ENCODE data around the gene FOXRED1.
"Not testable (repeated sequence)": the region's sequence is repeated elsewhere in the genome, so short reads cannot be mapped to it uniquely, and the experiment has no call there.

The FOXRED1 gene

GRCh38 chr11:126268708-126269579 is at the start of gene FOXRED1, which contains the start of gene SRPRA:
Gene FOXRED1, plus strand, starts transcription at chr11:126269154. Its CDS starts 53 bp downstream, at chr11:126269207.
Gene SRPRA, minus strand, starts transcription at chr11:126268895. Its CDS starts 91 bp downstream, at chr11:126268804.
- peak; percentile 100 for DNase-seq

GRCh38 chr11:126219547-126219946 is 49.4 kb upstream of the FOXRED1 start:
- DNase-seq = no peak

DNA sequence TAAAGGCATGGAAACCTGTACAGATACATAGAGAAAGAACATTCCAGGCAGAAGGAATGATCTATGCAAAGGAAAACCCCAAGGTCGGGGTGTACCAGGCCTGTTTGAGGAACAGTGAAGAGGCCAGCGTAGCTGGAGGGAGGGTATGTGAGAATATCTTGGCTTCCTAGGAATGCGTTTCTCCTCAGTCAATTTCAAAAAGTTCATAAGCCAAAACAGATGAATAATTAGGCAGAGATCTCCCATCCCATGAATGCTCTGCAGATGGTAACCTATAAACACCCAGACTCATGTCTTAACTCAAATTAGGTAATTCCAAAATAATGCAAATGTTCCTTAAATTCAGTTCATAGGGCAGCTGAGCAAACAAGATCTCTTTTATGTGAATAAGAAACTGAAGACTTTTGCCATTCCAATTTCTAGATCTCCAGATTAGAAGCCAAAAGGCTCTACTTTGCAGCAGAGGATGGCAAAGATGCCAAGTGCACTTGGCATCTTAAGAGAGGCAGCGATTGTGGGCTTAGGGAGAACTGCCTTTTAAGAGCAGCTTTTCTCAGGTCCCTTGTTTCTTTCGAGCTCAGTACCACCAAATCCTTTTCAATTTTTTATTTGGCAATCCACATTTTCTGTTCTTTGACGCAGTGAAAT is 44.2 kb upstream of the FOXRED1 start:
- DNase-seq = no peak

DNA sequence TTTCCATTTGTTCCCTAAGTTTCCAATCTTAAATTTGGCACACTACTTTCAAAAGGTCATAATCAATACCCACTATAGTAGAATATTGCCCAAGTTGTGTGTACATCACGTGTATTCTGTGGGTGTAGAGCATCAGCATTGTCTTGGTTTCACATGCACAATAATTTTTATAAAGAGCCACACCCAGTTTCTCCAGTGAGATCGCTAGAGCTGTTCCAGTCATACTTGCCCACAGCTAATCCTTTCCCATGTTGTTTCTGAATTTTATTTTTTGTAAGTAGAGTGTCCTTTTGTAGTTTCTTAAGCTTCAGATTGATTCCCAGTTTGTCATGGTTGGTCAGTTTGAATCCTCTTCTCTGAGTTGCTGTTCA is 43.7 kb upstream of the FOXRED1 start:
- no peak for DNase-seq

DNA sequence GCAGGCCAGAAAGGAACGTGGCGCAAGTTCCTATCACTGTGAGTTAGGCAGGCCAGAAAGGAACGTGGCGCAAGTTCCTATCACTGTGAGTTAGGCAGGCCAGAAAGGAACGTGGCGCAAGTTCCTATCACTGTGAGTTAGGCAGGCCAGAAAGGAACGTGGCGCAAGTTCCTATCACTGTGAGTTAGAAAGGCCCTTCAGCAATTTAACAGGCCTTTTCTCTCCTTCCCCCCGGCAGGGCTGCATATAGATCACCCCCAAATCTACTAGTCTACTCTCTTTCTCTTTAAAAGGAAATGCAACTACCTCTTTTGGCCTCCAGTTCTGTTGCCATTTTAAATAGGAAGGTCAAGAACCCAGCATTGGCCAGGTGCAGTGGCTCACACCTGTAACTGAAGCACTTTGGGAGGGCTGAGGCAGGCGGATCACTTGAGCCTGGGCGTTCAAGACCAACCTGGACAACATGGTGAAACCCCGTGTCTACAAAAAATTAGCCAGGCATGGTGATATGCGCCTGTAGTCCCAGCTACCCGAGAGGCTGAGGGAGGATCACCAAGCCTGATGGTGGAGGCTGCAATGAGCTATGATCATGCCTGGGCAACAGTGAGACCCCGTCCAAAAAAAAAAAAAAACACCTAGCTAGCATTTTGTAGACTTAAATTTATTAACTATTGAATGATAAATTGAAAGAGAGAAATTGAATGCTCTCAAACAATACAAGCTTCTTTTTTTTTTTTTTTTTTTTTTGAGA is 42.4 kb upstream of the FOXRED1 start:
- no peak for DNase-seq

DNA sequence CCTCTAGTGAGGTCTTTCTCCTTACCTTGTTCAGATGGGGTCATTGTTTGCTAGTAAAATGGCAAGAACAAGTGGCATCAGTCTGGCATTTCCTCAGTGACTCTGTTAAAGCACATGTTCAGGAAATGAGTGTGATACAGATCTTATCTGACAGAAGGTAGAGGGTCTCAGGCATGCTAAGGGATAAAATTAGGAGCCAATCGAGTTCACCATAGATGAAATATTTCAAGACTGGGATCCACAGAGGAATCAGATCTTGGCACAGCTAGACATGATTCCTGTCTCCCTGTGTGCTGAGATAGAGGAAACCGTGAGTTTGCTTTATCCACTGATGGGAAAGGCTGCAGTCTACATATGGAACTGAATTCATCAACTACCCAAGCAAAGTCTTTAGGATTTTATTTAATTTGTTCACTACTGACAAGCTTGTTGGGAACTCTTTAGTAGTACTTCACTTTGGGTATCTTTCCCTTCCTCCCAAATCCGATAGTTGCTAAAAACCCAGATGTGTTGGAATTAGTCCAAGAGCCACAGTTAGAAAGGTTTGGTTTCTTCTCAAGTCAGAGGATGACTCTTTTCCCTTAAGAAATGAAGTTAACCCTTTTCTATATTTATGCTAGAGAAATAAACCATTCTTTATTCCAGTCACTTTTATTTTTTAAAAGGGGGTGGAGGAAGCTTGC is 39.0 kb upstream of the FOXRED1 start:
- no peak for DNase-seq

DNA sequence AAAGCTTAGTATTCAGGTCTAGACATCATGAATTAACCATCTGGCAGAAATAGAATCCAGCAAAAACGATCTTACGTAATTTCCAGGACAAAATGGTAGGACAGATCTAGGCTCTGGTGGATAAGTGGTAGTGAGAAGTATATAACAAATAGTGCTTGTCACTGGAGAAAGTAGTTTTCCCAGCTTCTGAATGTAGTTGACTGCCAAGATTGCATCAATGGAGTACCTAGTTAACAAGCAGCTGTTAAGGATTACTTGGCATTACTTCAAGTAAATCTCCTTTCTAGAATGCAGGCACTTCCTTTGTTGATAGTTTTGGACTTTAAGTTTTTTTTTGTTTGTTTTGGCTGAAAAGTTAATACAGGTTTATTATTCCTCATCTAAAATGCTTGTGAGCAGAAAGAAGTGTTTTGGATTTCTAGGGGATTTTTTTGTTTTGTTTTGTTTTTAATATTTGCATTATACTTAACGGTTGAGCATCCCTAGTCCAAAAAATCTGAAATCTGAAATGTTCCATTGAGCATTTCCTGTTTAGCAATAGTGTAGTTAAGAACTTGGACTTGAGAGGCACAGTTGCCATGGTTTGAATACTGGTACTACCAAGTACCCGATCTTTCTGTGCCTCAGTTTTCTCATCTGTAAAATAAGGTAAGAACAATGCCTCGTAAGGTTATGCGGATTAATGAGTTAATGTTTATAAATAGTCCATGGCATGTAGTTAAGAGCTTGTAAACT is 37.1 kb upstream of the FOXRED1 start:
- no peak for DNase-seq

DNA sequence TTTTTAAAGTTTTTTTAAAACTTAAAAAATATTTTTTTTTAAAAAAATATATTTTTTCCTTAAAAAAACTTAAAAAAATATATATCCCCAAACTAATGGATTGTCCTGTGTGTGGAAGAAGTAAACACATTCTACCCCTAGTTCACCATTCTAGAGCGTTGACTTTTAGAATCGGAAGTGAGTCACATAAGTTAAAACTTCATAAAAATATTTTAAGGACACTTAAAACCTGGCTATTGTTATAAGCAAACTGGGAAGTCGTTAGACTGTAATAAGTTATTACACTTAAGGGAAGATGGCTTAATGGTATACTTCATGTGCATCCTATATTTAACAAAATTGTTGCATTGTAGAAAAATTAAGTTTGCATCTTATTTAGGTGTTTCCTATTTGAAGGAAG is 36.3 kb upstream of the FOXRED1 start:
- DNase-seq = no peak

DNA sequence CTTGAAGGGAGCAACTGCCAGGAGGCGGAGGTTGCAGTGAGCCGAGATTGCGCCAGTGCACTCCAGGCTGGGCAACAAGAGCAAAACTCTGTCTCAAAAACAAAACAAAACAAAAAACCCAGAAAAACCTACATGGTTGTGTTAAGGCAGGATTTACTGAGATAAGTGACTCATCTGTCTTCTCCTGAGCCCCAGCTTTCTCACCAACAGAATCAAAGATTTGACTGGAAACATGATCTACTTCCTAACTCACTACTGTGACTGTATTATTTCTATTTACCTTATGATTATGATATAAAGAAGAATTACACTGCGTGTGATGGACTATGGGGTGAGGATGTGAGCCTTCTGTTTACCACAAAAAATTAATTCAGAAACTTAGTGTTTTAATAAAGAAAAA is 35.6 kb upstream of the FOXRED1 start:
- no peak for DNase-seq

DNA sequence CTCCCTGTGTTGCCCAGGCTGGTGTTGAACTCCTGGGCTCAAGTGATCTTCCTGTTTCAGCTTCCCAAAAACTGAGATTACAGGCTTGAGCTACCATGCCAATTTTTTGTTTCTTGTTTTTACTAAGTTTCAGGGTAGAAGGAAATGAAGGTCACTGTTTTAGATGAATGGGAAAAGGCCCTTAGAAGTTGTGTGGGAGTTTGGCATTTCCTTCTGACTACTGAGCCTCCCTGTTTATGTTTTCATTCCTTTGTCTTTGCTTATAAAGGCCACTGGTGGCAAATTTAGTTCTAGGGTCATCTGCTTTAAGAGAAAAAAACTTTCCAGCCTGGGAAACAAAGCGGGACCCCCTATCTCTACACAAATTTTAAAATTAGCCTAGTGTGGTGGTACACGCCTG is 22.3 kb upstream of the FOXRED1 start:
- no peak for DNase-seq

DNA sequence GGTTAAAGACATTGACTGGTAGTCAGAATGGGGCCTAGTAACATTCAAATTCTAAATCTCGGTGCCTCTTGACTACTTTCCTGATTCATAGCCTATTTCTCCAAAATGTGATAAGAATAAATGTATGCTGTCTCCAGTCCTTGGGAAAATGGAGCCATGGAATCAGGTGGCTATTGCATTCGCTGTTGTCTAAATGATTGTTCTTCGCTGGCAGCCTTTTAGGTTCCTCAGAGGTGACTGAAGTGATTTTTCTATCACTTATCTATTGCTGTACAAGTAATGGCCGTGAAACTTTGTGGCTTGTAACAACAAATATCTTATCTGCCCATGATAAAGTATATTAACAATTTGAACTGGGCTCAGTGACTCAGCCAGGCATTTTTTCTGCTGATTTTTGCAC is 15.7 kb upstream of the FOXRED1 start:
- no peak for DNase-seq

- DNase-seq = no peak
Observed at GRCh38 chr11:126254819-126255218, 14.1 kb upstream of the FOXRED1 start.

DNA sequence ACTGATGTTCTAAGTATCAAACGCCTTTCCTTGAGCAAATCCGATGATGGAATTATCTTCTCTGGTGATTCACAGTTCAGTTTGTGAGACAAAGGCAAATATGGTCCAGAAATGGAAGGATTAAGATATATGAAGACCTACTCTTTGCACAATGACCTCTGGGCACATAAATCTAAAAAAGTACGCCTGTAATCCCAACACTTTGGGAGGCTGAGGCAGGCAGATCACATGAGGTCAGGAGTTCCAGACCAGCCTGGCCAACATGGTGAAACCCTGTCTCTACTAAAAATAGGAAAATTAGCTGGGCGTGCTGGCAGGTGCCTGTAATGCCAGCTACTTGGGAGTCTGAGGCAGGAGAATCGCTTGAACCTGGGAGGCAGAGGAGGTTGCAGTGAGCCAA is 13.4 kb upstream of the FOXRED1 start:
- DNase-seq = not testable (repeated sequence)

DNA sequence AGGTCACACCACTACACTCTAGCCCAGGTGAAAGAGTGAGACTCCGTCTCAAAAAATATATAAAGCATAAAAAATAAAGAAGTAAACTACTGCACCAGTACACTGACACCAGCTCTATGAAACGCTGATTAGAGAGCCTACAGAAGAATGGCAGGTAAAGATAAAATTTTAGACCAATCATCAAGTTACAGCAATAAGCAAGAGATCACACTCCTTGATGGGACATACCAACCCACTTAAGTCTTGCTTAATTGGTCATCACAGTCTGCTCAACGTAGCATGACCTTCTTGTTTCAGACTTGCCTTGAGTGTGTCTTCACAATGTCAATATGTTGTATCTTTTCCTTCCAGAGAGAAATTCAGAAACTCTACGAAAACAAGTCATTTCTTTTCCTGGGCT is 12.7 kb upstream of the FOXRED1 start:
- no peak for DNase-seq

- DNase-seq = no peak
Observed at GRCh38 chr11:126257144-126257543, 11.8 kb upstream of the FOXRED1 start.

DNA sequence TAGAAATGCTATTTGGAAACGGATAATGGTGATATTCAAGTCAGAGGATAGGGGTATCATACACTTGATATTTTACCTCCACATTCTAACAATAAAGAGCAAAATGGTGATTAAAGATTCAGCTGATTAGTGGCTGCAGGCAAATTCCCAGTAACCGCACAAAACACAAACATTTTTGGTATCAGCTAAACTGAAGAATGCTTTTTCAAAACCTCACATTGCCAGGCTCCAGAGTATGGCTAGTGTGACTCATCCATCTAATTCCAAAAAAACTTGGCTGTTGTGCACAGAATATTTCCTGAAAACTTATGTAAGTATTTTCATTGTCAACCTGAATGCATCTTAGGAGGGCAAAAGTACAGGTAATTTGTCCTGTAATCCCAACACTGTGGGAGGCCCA is 11.2 kb upstream of the FOXRED1 start:
- DNase-seq = no peak

DNA sequence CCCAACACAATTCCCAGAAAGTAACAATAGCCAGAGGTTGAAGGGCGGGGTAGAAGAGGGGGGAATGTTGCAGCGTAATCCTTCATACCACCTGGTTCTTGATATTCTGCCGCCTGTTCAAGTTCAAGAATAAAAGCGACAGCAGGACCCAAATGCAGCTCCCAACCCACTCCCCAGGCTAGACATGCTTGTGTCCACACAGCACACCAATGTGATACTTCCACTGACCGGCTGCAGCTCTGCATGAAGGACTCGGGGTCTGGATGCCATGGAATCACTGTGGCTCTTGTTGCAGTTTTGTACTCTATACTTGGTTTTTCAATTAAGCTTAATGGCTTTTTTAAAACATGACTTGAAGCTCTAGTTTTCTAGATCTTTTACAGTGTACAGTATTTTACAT is 6.7 kb upstream of the FOXRED1 start:
- DNase-seq = no peak

DNA sequence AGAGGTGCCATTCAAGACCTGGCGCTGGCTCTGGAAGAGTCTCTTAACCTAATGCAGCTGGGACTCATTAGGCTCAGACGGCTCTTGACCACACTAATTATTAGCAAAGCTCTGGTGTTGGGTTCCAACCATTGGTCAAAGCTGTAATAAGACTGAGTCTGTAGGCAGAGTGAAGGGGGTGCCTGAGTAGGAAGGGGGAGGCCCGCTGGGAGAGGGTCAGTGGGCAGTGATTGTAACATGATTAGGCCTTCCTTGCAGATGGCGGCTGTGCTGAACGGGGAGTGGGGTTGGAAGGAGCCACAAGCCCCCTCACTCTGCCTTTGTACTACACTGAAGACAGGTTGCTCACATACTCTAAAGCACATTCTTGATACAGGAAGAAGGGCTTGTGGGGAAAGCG is 5.5 kb upstream of the FOXRED1 start:
- no peak for DNase-seq

- no peak for DNase-seq
Observed at GRCh38 chr11:126265811-126266210, 3.1 kb upstream of the FOXRED1 start.

- no peak for DNase-seq
Observed at GRCh38 chr11:126267650-126268049, 1.3 kb upstream of the FOXRED1 start.

DNA sequence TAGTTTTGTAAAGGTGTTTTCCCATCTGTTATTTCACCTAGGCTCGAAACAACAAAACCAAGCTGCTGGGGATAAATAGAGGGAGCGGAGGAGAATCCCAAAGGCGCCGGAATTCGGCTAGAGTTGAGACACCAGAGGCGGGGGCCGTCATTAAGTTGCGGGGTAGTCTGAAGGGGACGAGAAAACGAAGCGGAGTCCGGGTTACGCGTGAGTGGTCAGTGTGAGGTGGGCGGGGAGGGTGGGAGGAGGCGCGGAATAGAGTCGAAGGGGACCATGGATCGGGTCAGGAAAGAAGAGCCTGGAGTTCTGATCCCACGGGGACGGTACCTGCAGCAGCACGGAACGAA is 620 bp upstream of the FOXRED1 start:
- no peak for DNase-seq

GRCh38 chr11:126277322-126277721 is 8.4 kb downstream of the FOXRED1 start:
- no peak for DNase-seq

DNA sequence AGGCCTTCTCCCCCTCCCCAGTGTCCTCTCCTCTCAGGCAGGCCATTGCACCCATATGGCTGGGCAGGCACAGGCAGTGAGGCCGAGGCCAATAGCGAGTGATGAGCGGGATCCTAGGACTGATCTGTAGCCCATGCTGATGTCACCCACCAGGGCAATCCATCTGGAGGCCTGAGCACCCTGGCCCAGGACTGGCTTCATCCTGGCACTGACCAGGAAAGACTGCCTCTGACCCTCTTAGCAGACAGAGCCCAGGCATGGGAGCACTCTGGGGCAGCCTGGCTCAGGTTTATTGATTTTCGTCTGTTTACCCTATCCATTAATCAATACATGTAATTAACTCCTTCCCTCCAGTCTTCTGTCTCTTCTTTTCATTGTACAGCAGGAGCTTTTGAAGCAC is 8.8 kb downstream of the FOXRED1 start:
- DNase-seq = no peak

Data from NCI-H2081 (cell line).